HCT116 (cell line): ENCODE data around the gene AASDH. TPM values are rescaled to one million over a fixed set of nuclear protein-coding genes. Genes with fewer than 3 reads are reported as not detected.

ENCODE experiments used
- ATAC-seq: fragments of 200-7000 bp; cut with Tn5 transposase; 2 replicates; pipeline ENCODE4 v1.9.1; 2020; ENCODE audit warnings: mild to moderate bottlenecking, moderate library complexity
- BruUV-seq: library from RNA; stranded (reverse); fragments of 400-500 nt; replicated peaks from 2 replicates; lab custom pipeline; 2021; lab: Mats Ljungman, UMichigan
- CTCF ChIA-PET: fragments of 300-600 bp; sonication (Branson Sonifier 250); formaldehyde crosslinking; loops from one replicate; lab custom pipeline; 2021; ENCODE audit warnings: antibody characterized with exemption; lab: Charles Lee
- POLR2A ChIA-PET: fragments of 300-600, 350-600 bp; sonication (Branson Sonifier 250); formaldehyde crosslinking; loops from one replicate; lab custom pipeline; 2021; ENCODE audit warnings: antibody characterized with exemption; lab: Charles Lee
- RAD21 ChIA-PET, 2 experiments: fragments of 300-600 bp; sonication (Branson Sonifier 250); formaldehyde crosslinking; loops; one replicate each; lab custom pipeline; 2023; ENCODE audit warnings: low total read pairs in 2 of 2; ENCODE audit not compliant: uncharacterized antibody in 2 of 2, unreplicated experiment in 2 of 2, low non-redundant PET in 1 of 2; lab: Charles Lee
- DNase-seq: peaks from one replicate; pipeline ENCODE4 v3.0.0-alpha.2; 2010; ENCODE audit warnings: low read depth, low spot score
- H2AFZ ChIP-seq: fragments of 200-600 bp; shearing (Covaris generic), sonication (generic); 2 replicates; pipeline ENCODE4 v1.6.1; 2017; ENCODE audit warnings: low read depth, mixed run types, mixed read lengths, antibody characterized with exemption, low read length; ENCODE audit not compliant: poor library complexity, severe bottlenecking
- H3K27ac ChIP-seq: 2 replicates; pipeline ENCODE4 v1.5.1; 2012; ENCODE audit warnings: low read depth, low read length
- H3K27me3 ChIP-seq: fragments of 200-600 bp; sonication (generic); 2 replicates; pipeline ENCODE4 v1.6.1; 2016; ENCODE audit warnings: mixed run types, low read length, mixed read lengths; ENCODE audit not compliant: insufficient read depth
- H3K36me3 ChIP-seq, 2 experiments: fragments of 200-500 bp in 1 of 2; fragments of 200-600 bp in 1 of 2; sonication (Bioruptor generic) in 1 of 2; sonication (generic) in 1 of 2; 2 replicates each; pipeline versions ENCODE4 v1.5.1 to v1.6.1; 2014 to 2016; ENCODE audit warnings: low read length in 2 of 2, inconsistent platforms in 1 of 2, mixed read lengths in 1 of 2, mixed run types in 1 of 2; ENCODE audit not compliant: insufficient read depth in 2 of 2, control insufficient read depth in 1 of 2
- H3K4me1 ChIP-seq, 2 experiments: fragments of 200-600 bp in 1 of 2; sonication (generic) in 1 of 2; 2 replicates each; pipeline versions ENCODE4 v1.5.1 to v1.6.1; 2012 to 2017; ENCODE audit warnings: low read length in 2 of 2, inconsistent platforms in 1 of 2, mild to moderate bottlenecking in 1 of 2, mixed read lengths in 1 of 2, mixed run types in 1 of 2, moderate library complexity in 1 of 2; ENCODE audit not compliant: insufficient read depth in 2 of 2, control insufficient read depth in 1 of 2
- H3K4me2 ChIP-seq: fragments of 200-600 bp; sonication (generic); 2 replicates; pipeline ENCODE4 v1.6.1; 2017; ENCODE audit warnings: mixed run types, low read length, mixed read lengths
- H3K4me3 ChIP-seq, 2 experiments: fragments of 200-600 bp in 1 of 2; sonication (generic) in 1 of 2; replicated peaks in 1 of 2; 2 replicates each; pipeline ENCODE4 v1.5.1; 2011 to 2016; ENCODE audit warnings: low read length in 2 of 2, control low read depth in 1 of 2, low read depth in 1 of 2, mild to moderate bottlenecking in 1 of 2, mixed read lengths in 1 of 2, mixed run types in 1 of 2
- H3K79me2 ChIP-seq: fragments of 200-600 bp; sonication (generic); 2 replicates; pipeline ENCODE4 v1.6.1; 2017; ENCODE audit warnings: mild to moderate bottlenecking, mixed run types, low read length, moderate library complexity, mixed read lengths; ENCODE audit not compliant: insufficient read depth
- H3K9ac ChIP-seq: fragments of 200-600 bp; sonication (generic); 2 replicates; pipeline ENCODE4 v1.6.1; 2016; ENCODE audit warnings: low read length, mixed read lengths
- H3K9me2 ChIP-seq: fragments of 200-600 bp; sonication (generic), shearing (Covaris generic); 2 replicates; pipeline ENCODE4 v1.6.1; 2017; ENCODE audit warnings: mixed run types, mild to moderate bottlenecking, moderate library complexity; ENCODE audit not compliant: insufficient read depth
- H3K9me3 ChIP-seq, 2 experiments: fragments of 200-500 bp in 1 of 2; fragments of 200-600 bp in 1 of 2; sonication (Bioruptor generic) in 1 of 2; sonication (generic) in 1 of 2; 2 replicates each; pipeline ENCODE4 v1.6.1; 2014 to 2017; ENCODE audit warnings: low read length in 2 of 2, mixed read lengths in 2 of 2, inconsistent platforms in 1 of 2, low read depth in 1 of 2, mild to moderate bottlenecking in 1 of 2, mixed run types in 1 of 2, moderate library complexity in 1 of 2; ENCODE audit not compliant: control insufficient read depth in 1 of 2, insufficient read depth in 1 of 2
- H4K20me1 ChIP-seq: fragments of 200-600 bp; sonication (generic), shearing (Covaris generic); 2 replicates; pipeline ENCODE4 v1.6.1; 2017; ENCODE audit warnings: mixed run types, mild to moderate bottlenecking, moderate library complexity; ENCODE audit not compliant: insufficient read depth
- CTCF ChIP-seq, 3 experiments: fragments of 200-600 bp in 1 of 3; sonication (generic) in 1 of 3; IDR thresholded peaks in 2 of 3; conservative IDR thresholded peaks in 1 of 3; 2 replicates each; pipeline ENCODE4 v1.5.1; 2012 to 2017; ENCODE audit warnings: low read depth in 2 of 3, low read length in 2 of 3, antibody characterized with exemption in 1 of 3, borderline replicate concordance in 1 of 3, control low read depth in 1 of 3, mild to moderate bottlenecking in 1 of 3, mixed read lengths in 1 of 3, mixed run types in 1 of 3, moderate library complexity in 1 of 3; ENCODE audit not compliant: insufficient read depth in 1 of 3
- EGR1 ChIP-seq: IDR thresholded peaks from 2 replicates; pipeline ENCODE4 v1.6.1; 2012; ENCODE audit warnings: low read depth
- ELF1 ChIP-seq: IDR thresholded peaks from 2 replicates; pipeline ENCODE4 v1.6.1; 2012; ENCODE audit warnings: low read depth, borderline replicate concordance
- EZH2 ChIP-seq: fragments of 200-600 bp; sonication (generic); IDR thresholded peaks from 2 replicates; pipeline ENCODE4 v1.6.1; 2017; ENCODE audit warnings: antibody characterized with exemption, mixed run types
- EZH2phosphoT487 ChIP-seq: fragments of 200-600 bp; IDR thresholded peaks from 2 replicates; pipeline ENCODE4 v1.6.1; 2018; ENCODE audit warnings: antibody characterized with exemption, borderline replicate concordance
- MAX ChIP-seq: IDR thresholded peaks from 2 replicates; pipeline ENCODE4 v1.6.1; 2012
- RAD21 ChIP-seq: IDR thresholded peaks from 2 replicates; pipeline ENCODE4 v1.6.1; 2012; ENCODE audit warnings: low read depth, mild to moderate bottlenecking
- REST ChIP-seq: IDR thresholded peaks from 2 replicates; pipeline ENCODE4 v1.6.1; 2012; ENCODE audit warnings: low read depth
- SRF ChIP-seq: IDR thresholded peaks from 2 replicates; pipeline ENCODE4 v1.6.1; 2012; ENCODE audit warnings: low read depth
- TCF7L2 ChIP-seq: IDR thresholded peaks from 2 replicates; pipeline ENCODE4 v1.7.0; 2011; ENCODE audit warnings: borderline replicate concordance, inconsistent platforms; ENCODE audit not compliant: insufficient read depth, insufficient read length; ENCODE audit errors: extremely low read depth
- ZFX ChIP-seq: fragments of 450-650 bp; IDR thresholded peaks from 2 replicates; pipeline ENCODE4 v1.6.1; 2017
- ZNF274 ChIP-seq: fragments of 200-500 bp; sonication (Bioruptor generic); IDR thresholded peaks from 2 replicates; pipeline ENCODE4 v1.6.1; 2014; ENCODE audit warnings: mild to moderate bottlenecking, low read depth, low read length, inconsistent platforms
- intact Hi-C: fragments of 100-400 bp; cut with micrococcal nuclease; formaldehyde crosslinking; loops from 2 replicates; pipeline ENCODE4 v1.10.0; 2022
- total RNA-seq: library from RNA; stranded (reverse); gene quantifications from one replicate; pipeline ENCODE4 v1.2.1, GENCODE V29; 2021; ENCODE audit not compliant: unreplicated experiment

AASDH gene
- total RNA-seq, 1 experiment from 2014 or later, result 13.7 TPM

- ATAC-seq (no peak), DNase-seq (no peak)
- no peaks in the 10 kb centered on the region; a peak in 1 of 4 replicates for H3K36me3 ChIP-seq
- no peaks in the 10 kb centered on the region for H4K20me1 ChIP-seq
- POLR2A ChIA-PET, result no interaction called here
- no peaks in the 10 kb centered on the region for H3K9me2 ChIP-seq
- no peaks in the 10 kb centered on the region for H3K4me1 ChIP-seq
- H3K4me3 ChIP-seq, result no peak overlapping the region
- TF ChIP-seq ZNF274, result no peak
- TF ChIP-seq, all 23 proteins: peak for 0
- BruUV-seq, result no TSS peak
- Histone ChIP-seq H3K27me3 (no peaks in the 10 kb centered on the region), H3K79me2 (no peaks in the 10 kb centered on the region), H3K27ac (no peak overlapping the region), H3K4me2 (no peak overlapping the region), H2AFZ (no peak overlapping the region), H3K9me3 (no peaks in the 10 kb centered on the region), H3K9ac (no peak overlapping the region)
- RAD21 ChIA-PET, result no interaction called here
- intact Hi-C loops, result no loop called here
- CTCF ChIA-PET, result no interaction called here
Measured at GRCh38 chr4:56324011-56324610, 63.2 kb downstream of the AASDH start.

GRCh38 chr4:56323327-56323726 lies 64.0 kb downstream of the AASDH start:
- TF ChIP-seq SRF (no peak), EZH2phosphoT487 (no peak), EGR1 (no peak), ELF1 (no peak), EZH2 (no peak), CTCF (IDR thresholded peaks at IDR 0.05 in 2 of 3, conservative IDR thresholded peaks at IDR 0.05 in 1 of 3; ENCODE audit: borderline replicate concordance in 1 of 3, insufficient read depth in 1 of 3, low read depth in 2 of 3, low read length in 2 of 3) (no peak), MAX (no peak), ZFX (no peak), TCF7L2 (no peak), RAD21 (no peak), REST (no peak)
- ChIA-PET POLR2A (no interaction called here), CTCF (no interaction called here), RAD21 (no interaction called here)
- no peaks in the 10 kb centered on the region for H3K9me3 ChIP-seq
- H3K4me1 ChIP-seq, result no peaks in the 10 kb centered on the region
- no TSS peak for BruUV-seq
- no peaks in the 10 kb centered on the region; a peak in 1 of 4 replicates for H3K36me3 ChIP-seq
- H3K27ac ChIP-seq, result no peak overlapping the region
- DNase-seq (no peak), ATAC-seq (no peak)
- intact Hi-C loops, result no loop called here
- H4K20me1 ChIP-seq, result no peaks in the 10 kb centered on the region
- H3K4me2 ChIP-seq, result no peak overlapping the region
- no peaks in the 10 kb centered on the region for H3K9me2 ChIP-seq
- H2AFZ ChIP-seq, result no peak overlapping the region
- no peaks in the 10 kb centered on the region for H3K79me2 ChIP-seq
- no peak overlapping the region for H3K4me3 ChIP-seq
- H3K27me3 ChIP-seq, result no peaks in the 10 kb centered on the region
- H3K9ac ChIP-seq, result no peak overlapping the region
